ENCODE results near the gene DCTD.

DCTD gene

GRCh38 chr4:182875453-182876405, 41.5 kb downstream of the DCTD start:
- Histone ChIP-seq H3K4me1 (ENCODE audit: control insufficient read depth, insufficient read depth, low read length) (no peaks in the 10 kb centered on the region), H3K4me3 (ENCODE audit: low read depth, low read length) (no peak overlapping the region), H3K36me3 (ENCODE audit: control insufficient read depth in 2 of 2, insufficient read depth in 1 of 2, low read length in 2 of 2) (peaks cover 0 to 2% of the 10 kb centered on the region in 2 experiments; a peak in 1 of 3 replicates), H3K27ac (ENCODE audit: extremely low read depth, low read depth, low read length) (no peak overlapping the region), H3K9me3 (ENCODE audit: control insufficient read depth, insufficient read depth, low read depth, low read length) (no peaks in the 10 kb centered on the region)
- ChIA-PET CTCF (no interaction called here), POLR2A (no interaction called here)
- TF ChIP-seq ZNF843 (tag by site-specific recombination; IDR thresholded peaks at IDR 0.05) (no peak), ZNF792 (tag by site-specific recombination; IDR thresholded peaks at IDR 0.05) (no peak), ZNF510 (tag by site-specific recombination; IDR thresholded peaks at IDR 0.05; ENCODE audit: insufficient replicate concordance) (no peak), KLF8 (tag by site-specific recombination; IDR thresholded peaks at IDR 0.05) (no peak), ZNF280D (tag by site-specific recombination; IDR thresholded peaks at IDR 0.05) (no peak), ZNF677 (tag by site-specific recombination; IDR thresholded peaks at IDR 0.05) (no peak), ZNF544 (tag by site-specific recombination; IDR thresholded peaks at IDR 0.05) (no peak), ZNF501 (tag by site-specific recombination; IDR thresholded peaks at IDR 0.05) (no peak), ZSCAN16 (tag by site-specific recombination; IDR thresholded peaks at IDR 0.05) (no peak), KLF9 (tag by site-specific recombination; IDR thresholded peaks at IDR 0.05; ENCODE audit: low read depth) (no peak)

GRCh38 chr4:182874797-182875345, 42.3 kb downstream of the DCTD start:
- peaks cover 0 to 2% of the 10 kb centered on the region in 2 experiments; a peak in 1 of 3 replicates for H3K36me3 ChIP-seq (ENCODE audit: control insufficient read depth in 2 of 2, insufficient read depth in 1 of 2, low read length in 2 of 2)
- POLR2A ChIA-PET: no interaction called here
- no peak overlapping the region for H3K27ac ChIP-seq (ENCODE audit: extremely low read depth, low read depth, low read length)
- no peaks in the 10 kb centered on the region for H3K9me3 ChIP-seq (ENCODE audit: control insufficient read depth, insufficient read depth, low read depth, low read length)
- no peaks in the 10 kb centered on the region for H3K4me1 ChIP-seq (ENCODE audit: control insufficient read depth, insufficient read depth, low read length)
- H3K4me3 ChIP-seq (ENCODE audit: low read depth, low read length): no peak overlapping the region
- CTCF ChIA-PET: no interaction called here
- no peak for TF ChIP-seq ZNF510 (tag by site-specific recombination; IDR thresholded peaks at IDR 0.05; ENCODE audit: insufficient replicate concordance)
- no peak for TF ChIP-seq SALL2 (tag by site-specific recombination; IDR thresholded peaks at IDR 0.05; ENCODE audit: borderline replicate concordance)
- no peak for TF ChIP-seq BCL6B (tag by site-specific recombination; IDR thresholded peaks at IDR 0.05)
- TF ChIP-seq ZBTB10 (tag by site-specific recombination; IDR thresholded peaks at IDR 0.05): no peak
- TF ChIP-seq ZNF623 (tag by site-specific recombination; IDR thresholded peaks at IDR 0.05): no peak
- no peak for TF ChIP-seq ZSCAN4 (tag by site-specific recombination; IDR thresholded peaks at IDR 0.05)
- TF ChIP-seq ZNF248 (tag by site-specific recombination; IDR thresholded peaks at IDR 0.05): no peak
- TF ChIP-seq ZNF521 (tag by site-specific recombination; IDR thresholded peaks at IDR 0.05): no peak
- TF ChIP-seq GLI4 (tag by site-specific recombination; IDR thresholded peaks at IDR 0.05): no peak
- no peak for TF ChIP-seq ZNF10 (tag by site-specific recombination; IDR thresholded peaks at IDR 0.05)
- TF ChIP-seq ZNF518A (tag by site-specific recombination; conservative IDR thresholded peaks at IDR 0.05; ENCODE audit: low read depth): no peak
